Body of pancreas (tissue), 4 donors: ENCODE results near the gene PLAC8.

Experiments
- POLR2A ChIP-seq, 3 donors: fragments of 450-650 bp; IDR thresholded peaks; one replicate each; pipeline ENCODE4 v1.6.1; 2016; ENCODE audit warnings: antibody characterized with exemption in 3 of 3, mild to moderate bottlenecking in 2 of 3
- TF ChIP-seq, protein P1 (sequence below), 7 experiments: fragments of 450-650 bp in 4 of 7; fragments of 200-600 bp in 3 of 7; sonication (generic) in 3 of 7; IDR thresholded peaks; one replicate each; pipeline ENCODE4 v1.5.1; 2016 to 2019; ENCODE audit warnings: antibody characterized with exemption in 7 of 7

- TF ChIP-seq, protein P1, sequence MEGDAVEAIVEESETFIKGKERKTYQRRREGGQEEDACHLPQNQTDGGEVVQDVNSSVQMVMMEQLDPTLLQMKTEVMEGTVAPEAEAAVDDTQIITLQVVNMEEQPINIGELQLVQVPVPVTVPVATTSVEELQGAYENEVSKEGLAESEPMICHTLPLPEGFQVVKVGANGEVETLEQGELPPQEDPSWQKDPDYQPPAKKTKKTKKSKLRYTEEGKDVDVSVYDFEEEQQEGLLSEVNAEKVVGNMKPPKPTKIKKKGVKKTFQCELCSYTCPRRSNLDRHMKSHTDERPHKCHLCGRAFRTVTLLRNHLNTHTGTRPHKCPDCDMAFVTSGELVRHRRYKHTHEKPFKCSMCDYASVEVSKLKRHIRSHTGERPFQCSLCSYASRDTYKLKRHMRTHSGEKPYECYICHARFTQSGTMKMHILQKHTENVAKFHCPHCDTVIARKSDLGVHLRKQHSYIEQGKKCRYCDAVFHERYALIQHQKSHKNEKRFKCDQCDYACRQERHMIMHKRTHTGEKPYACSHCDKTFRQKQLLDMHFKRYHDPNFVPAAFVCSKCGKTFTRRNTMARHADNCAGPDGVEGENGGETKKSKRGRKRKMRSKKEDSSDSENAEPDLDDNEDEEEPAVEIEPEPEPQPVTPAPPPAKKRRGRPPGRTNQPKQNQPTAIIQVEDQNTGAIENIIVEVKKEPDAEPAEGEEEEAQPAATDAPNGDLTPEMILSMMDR (IDR thresholded peaks at IDR 0.05): no peak
- TF ChIP-seq POLR2A (IDR thresholded peaks at IDR 0.05): no peak
Observed at GRCh38 chr4:83104991-83105390, 9.5 kb downstream of the PLAC8 start.
